ENCODE results near the gene DHCR24.

DNA sequence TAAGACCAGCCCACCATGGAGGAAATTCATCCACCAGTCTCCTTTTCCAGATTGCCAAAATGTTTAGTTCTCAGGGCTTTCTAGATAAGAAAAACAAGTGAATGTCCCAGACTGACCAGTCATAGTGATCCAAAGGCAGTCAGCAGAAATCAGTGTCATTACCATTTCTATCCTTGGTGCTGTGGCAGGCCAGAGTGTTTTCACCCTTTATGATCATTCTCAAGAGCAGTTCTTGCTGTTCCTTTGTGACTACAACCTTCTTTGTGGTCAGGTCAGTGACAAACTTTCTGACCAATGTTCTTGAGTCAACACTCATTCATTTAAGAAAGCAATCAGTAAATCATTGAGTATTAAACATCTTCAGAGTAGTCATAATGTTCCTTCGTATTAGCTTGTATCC is 7.3 kb upstream of the DHCR24 start:
- TF ChIP-seq EZH2 (IDR thresholded peaks at IDR 0.05) (no peak), POLR2AphosphoS5 (IDR thresholded peaks at IDR 0.05; ENCODE audit: borderline replicate concordance, low read depth, low read length) (no peak), FOXP2 (optimal IDR thresholded peaks at IDR 0.05; ENCODE audit: control extremely low read depth, extremely low read length, insufficient read depth) (no peak)

Measured in SK-N-MC (cell line).